Right atrium auricular region (tissue), 2 donors: Measurements from ENCODE around the gene UBE2G2. TPM values are rescaled to one million over a fixed set of nuclear protein-coding genes. Genes with fewer than 3 reads are reported as not detected.

ENCODE experiments used
- DNase-seq: peaks from one replicate; pipeline ENCODE4 v3.0.0-alpha.2; 2019; ENCODE audit warnings: low spot score
- H3K27ac ChIP-seq, 2 donors: fragments of 200-600 bp; sonication (generic); 1 replicate in 1 of 2; 2 replicates in 1 of 2; pipeline ENCODE4 v1.5.1; 2016 to 2019
- H3K27me3 ChIP-seq, 2 donors: fragments of 200-600 bp; sonication (generic); one replicate each; pipeline versions ENCODE4 v1.5.1 to v1.6.0; 2017 to 2019
- H3K36me3 ChIP-seq: fragments of 200-600 bp; sonication (generic); one replicate; pipeline ENCODE4 v1.5.1; 2016
- H3K4me1 ChIP-seq, 2 donors: fragments of 200-600 bp; sonication (generic); one replicate each; pipeline versions ENCODE4 v1.5.1 to v1.6.0; 2017 to 2019
- H3K4me3 ChIP-seq, 2 donors: fragments of 200-600 bp; sonication (generic); 1 replicate in 1 of 2; 2 replicates in 1 of 2; pipeline ENCODE4 v1.5.1; 2017 to 2019; ENCODE audit warnings: mild to moderate bottlenecking in 1 of 2, moderate library complexity in 1 of 2
- H3K9me3 ChIP-seq, 2 donors: fragments of 200-600 bp; sonication (generic); one replicate each; pipeline ENCODE4 v1.5.1; 2019
- total RNA-seq, 2 donors: library from RNA; depleted of rRNA; stranded (reverse); fragments of >200 nt; gene quantifications; one replicate each; pipeline ENCODE4 v1.1.0, GENCODE V29; 2016
- TF ChIP-seq, protein P1 (sequence below), 2 donors: fragments of 200-600 bp; sonication (generic); IDR thresholded peaks; one replicate each; pipeline ENCODE4 v1.5.1; 2019; ENCODE audit warnings: antibody characterized with exemption in 2 of 2

The UBE2G2 gene
- total RNA-seq, 2 donors from 2014 or later: 47.5 to 52.5 TPM

DNA sequence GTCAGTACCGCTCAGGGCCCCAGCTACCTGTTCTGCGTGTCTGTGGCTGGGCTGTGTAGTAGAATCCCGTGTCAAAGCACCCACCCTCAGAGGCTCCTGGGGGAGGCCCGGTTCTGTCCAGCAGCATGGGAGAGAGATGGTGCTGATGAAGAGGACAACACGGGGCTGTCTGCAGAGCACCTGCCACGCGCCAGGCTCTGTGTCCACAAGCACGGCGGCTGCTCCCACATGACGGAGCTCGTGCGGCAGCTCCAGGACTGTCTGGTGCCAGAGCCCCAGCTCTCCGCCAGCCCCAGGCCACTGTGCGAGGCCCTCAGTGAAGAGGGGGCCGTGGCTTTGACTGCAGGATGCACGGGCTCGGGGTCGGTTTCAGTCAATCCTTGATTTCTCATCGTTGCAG, 48.3 kb downstream of the UBE2G2 start:
- TF ChIP-seq, protein P1, sequence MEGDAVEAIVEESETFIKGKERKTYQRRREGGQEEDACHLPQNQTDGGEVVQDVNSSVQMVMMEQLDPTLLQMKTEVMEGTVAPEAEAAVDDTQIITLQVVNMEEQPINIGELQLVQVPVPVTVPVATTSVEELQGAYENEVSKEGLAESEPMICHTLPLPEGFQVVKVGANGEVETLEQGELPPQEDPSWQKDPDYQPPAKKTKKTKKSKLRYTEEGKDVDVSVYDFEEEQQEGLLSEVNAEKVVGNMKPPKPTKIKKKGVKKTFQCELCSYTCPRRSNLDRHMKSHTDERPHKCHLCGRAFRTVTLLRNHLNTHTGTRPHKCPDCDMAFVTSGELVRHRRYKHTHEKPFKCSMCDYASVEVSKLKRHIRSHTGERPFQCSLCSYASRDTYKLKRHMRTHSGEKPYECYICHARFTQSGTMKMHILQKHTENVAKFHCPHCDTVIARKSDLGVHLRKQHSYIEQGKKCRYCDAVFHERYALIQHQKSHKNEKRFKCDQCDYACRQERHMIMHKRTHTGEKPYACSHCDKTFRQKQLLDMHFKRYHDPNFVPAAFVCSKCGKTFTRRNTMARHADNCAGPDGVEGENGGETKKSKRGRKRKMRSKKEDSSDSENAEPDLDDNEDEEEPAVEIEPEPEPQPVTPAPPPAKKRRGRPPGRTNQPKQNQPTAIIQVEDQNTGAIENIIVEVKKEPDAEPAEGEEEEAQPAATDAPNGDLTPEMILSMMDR (IDR thresholded peaks at IDR 0.05): no peak
- Histone ChIP-seq H3K27me3 (no peaks in the 10 kb centered on the region), H3K4me1 (no peaks in the 10 kb centered on the region), H3K4me3 (no peak overlapping the region), H3K27ac (no peak overlapping the region), H3K36me3 (no peaks in the 10 kb centered on the region), H3K9me3 (peaks cover 0 to 8% of the 10 kb centered on the region in 2 donors)
- DNase-seq: no peak

DNA sequence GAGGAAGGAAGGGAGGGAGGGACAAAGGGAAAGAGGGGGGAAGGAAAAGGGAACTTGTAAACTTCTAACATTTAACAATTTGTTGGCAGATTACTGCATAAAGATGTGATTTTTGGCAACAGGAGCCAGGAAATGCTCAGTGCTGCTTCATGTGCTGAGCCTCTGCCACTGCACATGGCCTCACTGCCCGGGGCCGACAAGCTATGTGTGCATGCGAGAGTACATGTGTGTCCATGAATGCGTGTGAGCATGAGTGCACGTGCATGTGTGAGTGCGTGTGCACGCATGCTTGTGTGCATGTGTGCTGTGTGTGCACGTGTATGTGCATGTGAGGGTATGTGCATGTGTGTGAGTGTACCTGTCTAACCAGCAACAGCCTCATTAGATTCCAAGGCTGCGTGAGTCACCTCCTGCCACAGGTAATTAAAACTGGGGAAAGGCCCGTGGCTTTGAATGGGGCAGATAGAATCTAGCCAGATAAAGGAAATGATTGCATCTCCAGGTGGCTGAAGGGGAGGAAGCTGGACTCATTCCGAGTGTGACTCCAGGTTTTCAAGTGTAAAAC, 48.9 kb downstream of the UBE2G2 start:
- H3K27ac ChIP-seq: no peak overlapping the region
- H3K36me3 ChIP-seq: no peaks in the 10 kb centered on the region
- H3K4me1 ChIP-seq: no peaks in the 10 kb centered on the region
- TF ChIP-seq, protein P1 (IDR thresholded peaks at IDR 0.05): no peak
- no peaks in the 10 kb centered on the region for H3K27me3 ChIP-seq
- H3K9me3 ChIP-seq: peaks cover 0 to 8% of the 10 kb centered on the region in 2 donors
- no peak overlapping the region for H3K4me3 ChIP-seq
- no peak for DNase-seq

GRCh38 chr21:44751799-44752636, 49.6 kb downstream of the UBE2G2 start:
- H3K4me3 ChIP-seq: no peak overlapping the region
- DNase-seq: no peak

DNA sequence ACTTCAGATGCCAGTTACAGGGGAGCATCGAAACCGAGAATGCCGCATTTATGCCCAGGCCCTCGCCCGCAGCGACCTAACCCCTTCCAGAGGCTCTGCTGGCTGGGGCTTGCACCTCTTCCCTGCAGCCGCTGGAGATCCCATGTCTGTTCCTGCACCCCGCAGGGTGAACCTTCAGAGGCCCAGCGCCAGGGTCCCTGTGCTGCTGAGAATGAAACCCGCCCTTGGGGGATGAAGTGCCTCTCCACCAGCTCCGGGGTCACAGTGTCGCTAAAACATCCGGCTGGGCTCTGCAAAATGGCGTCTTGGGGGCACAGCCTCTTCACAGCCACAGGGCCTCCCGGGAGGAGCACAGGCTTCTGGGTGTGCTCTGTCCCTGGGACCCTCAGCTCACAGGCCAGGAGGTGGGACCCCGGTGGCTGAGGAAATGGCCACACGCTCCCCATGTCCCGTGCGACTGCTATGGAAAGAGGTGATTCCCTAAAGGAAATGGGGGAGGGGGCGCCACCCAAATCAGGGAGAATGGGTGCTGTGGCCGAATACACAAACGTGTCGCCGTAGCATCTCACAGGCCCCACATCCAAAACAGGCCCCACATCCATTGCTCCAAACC, 50.3 kb downstream of the UBE2G2 start:
- Histone ChIP-seq H3K36me3 (no peaks in the 10 kb centered on the region), H3K9me3 (peaks cover 0 to 8% of the 10 kb centered on the region in 2 donors), H3K4me3 (no peak overlapping the region), H3K27me3 (no peaks in the 10 kb centered on the region), H3K27ac (no peak overlapping the region), H3K4me1 (no peaks in the 10 kb centered on the region)
- DNase-seq: no peak
- TF ChIP-seq, protein P1 (IDR thresholded peaks at IDR 0.05): no peak

More at GRCh38 chr21:44751799-44752636, 49.6 kb downstream of the UBE2G2 start:
- H3K4me1 ChIP-seq: no peaks in the 10 kb centered on the region
- no peak overlapping the region for H3K27ac ChIP-seq
- H3K36me3 ChIP-seq: no peaks in the 10 kb centered on the region
- TF ChIP-seq, protein P1 (IDR thresholded peaks at IDR 0.05): no peak
- H3K27me3 ChIP-seq: no peaks in the 10 kb centered on the region
- peaks cover 0 to 8% of the 10 kb centered on the region in 2 donors for H3K9me3 ChIP-seq

GRCh38 chr21:44750675-44751025, 51.0 kb downstream of the UBE2G2 start:
- H3K9me3 ChIP-seq: peaks cover 0 to 4% of the 10 kb centered on the region in 2 donors
- no peak overlapping the region for H3K4me3 ChIP-seq
- H3K4me1 ChIP-seq: no peaks in the 10 kb centered on the region
- no peaks in the 10 kb centered on the region for H3K27me3 ChIP-seq
- H3K36me3 ChIP-seq: no peaks in the 10 kb centered on the region
- DNase-seq: no peak
- TF ChIP-seq, protein P1 (IDR thresholded peaks at IDR 0.05): no peak
- H3K27ac ChIP-seq: no peak overlapping the region
